ENCODE measurements around the gene IL34. TPM values are rescaled to one million over a fixed set of nuclear protein-coding genes. Genes with fewer than 3 reads are reported as not detected.

IL34 gene
- polyA plus RNA-seq, 1 of the 3 experiments (the other 2 are of a cell fraction): 0.18 TPM

DNA sequence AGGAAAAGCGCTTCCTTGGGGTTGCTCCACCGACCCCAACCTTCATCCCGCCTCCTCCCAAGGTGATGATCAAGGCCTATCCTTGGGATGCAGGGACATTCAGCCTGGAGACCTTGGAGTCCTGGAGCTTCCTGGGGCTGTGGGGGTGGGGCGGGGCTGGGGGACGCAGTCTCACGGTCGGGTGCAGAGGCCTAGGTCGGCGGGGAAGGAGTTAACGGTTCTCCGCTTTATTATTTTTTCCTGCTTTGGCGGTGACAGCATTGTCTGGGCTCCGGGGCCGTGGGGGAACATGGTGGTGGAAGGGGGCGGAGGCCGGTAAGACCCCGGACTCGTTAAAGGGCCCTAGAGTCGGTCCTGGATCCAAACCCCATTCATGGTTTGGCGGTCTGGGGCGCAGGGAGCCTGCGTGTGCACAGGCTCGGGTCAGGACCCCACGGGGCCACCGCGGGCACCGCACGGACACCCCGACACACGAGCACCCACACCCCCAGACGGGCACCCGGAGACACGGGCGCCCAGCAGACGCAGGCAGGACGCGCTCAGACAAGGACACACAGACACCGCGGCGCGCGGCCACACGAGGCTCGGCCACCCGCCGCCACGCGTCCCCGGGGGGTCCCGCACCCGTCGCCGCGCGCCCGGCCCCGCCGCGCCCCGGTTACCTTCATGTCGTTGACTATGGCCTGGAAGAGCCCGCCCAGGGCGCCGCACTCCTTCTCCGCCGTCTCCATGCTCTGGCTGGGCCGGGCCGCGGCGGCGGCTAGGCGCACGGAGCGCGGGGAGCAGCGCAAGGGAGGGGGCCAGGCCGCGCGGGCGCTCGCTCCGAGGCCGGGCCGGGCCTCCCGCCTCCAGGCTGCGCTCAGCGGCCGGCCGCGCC, 38.9 kb downstream of the IL34 start:
- peaks cover 53% of the 10 kb centered on the region for H3K79me2 ChIP-seq (ENCODE audit: insufficient read depth)
- H3F3A ChIP-seq (replicated peaks; ENCODE audit: insufficient read depth): no peaks in the 10 kb centered on the region
- CTCF ChIA-PET: interaction anchor here (1.2 to 14.3 kb wide), 4 partner anchors 9 to 83 kb away, joined by 4 to 181 read pairs (median 4); no protein-coding TSS in a partner anchor
- H3K27me3 ChIP-seq (ENCODE audit: insufficient read depth): no peaks in the 10 kb centered on the region
- H3K4me1 ChIP-seq (ENCODE audit: control insufficient read depth in 1 of 2, insufficient read depth in 2 of 2, low read depth in 1 of 2, low read length in 1 of 2): peaks cover 19 to 81% of the 10 kb centered on the region in 2 experiments
- no peaks in the 10 kb centered on the region for H3K9me2 ChIP-seq
- H3K4me2 ChIP-seq: peak overlapping the region; percentile 84
- H2AFZ ChIP-seq (ENCODE audit: low read depth): no peak overlapping the region
- peak overlapping the region; percentile 76 to 97 for H3K4me3 ChIP-seq (ENCODE audit: low read depth in 2 of 2, low read length in 1 of 2)
- peaks cover 5 to 12% of the 10 kb centered on the region in 2 experiments for H3K36me3 ChIP-seq (replicated peaks in 1 of 2; ENCODE audit: control insufficient read depth in 1 of 2, insufficient read depth in 2 of 2, low read length in 1 of 2)
- no peaks in the 10 kb centered on the region for H3K9me3 ChIP-seq
- POLR2A ChIA-PET: interaction anchor here (0.7 kb wide), 1 partner anchor 27 kb away, joined by 3 read pairs; no protein-coding TSS in a partner anchor
- WGBS (ENCODE audit: low lambda C conversion rate): 10% methylated on average over 12 of the region's 90 CpGs
- peak; percentile 78 for DNase-seq
- no peak for TF ChIP-seq NFIC (IDR thresholded peaks at IDR 0.05; ENCODE audit: borderline replicate concordance)
- no peak for TF ChIP-seq GATA2 (CRISPR knock-in tag; IDR thresholded peaks at IDR 0.05)
- TF ChIP-seq, protein P1, sequence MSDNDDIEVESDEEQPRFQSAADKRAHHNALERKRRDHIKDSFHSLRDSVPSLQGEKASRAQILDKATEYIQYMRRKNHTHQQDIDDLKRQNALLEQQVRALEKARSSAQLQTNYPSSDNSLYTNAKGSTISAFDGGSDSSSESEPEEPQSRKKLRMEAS (IDR thresholded peaks at IDR 0.05; ENCODE audit: low read depth): 0 out of 2 replicates have a peak, but pooled peaks have one; percentile 10
- no peak for TF ChIP-seq FOXJ3 (CRISPR knock-in tag; IDR thresholded peaks at IDR 0.05)
- TF ChIP-seq EZH2phosphoT487 (IDR thresholded peaks at IDR 0.05; ENCODE audit: borderline replicate concordance, low read depth): no peak
- no peak for TF ChIP-seq FOSL2 (IDR thresholded peaks at IDR 0.05; ENCODE audit: borderline replicate concordance, low read depth)
- peak overlapping the region; percentile 49 to 81; a peak in 3 of 4 replicates for H3K27ac ChIP-seq (ENCODE audit: low read depth in 2 of 2, low read length in 1 of 2)
- peaks cover 45% of the 10 kb centered on the region for H4K20me1 ChIP-seq (ENCODE audit: insufficient read depth)
- H3K9ac ChIP-seq: peak overlapping the region; percentile 89

DNA sequence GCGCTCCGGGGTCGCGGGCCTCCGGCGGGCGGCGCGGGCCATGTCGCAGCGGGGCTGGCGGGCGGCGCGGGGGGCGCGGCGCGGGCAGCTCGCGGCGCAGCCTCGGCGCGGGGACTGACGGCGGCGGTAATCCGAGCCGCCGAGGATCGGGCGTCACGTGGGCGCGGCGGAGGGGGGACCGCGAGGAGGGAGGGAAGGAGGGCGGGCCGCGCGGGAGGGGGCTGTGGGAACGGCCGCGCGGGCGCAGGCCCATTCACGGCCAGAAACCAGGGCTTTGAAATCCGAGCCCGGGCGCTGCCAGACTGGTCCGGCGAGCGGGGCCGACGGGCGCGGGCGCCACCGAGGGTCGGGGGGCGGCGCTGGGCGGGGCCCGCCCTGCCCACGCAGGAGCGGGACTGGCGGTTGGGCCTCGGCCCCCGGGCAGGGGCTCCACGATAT, 39.6 kb downstream of the IL34 start, which contains the start of gene MTSS2:
MTSS2 (minus strand) TSS at position 116 of the 438 bp plus-strand sequence. CDS start 262 bp downstream, outside the sequence.
- Histone ChIP-seq H3K4me3 (ENCODE audit: low read depth in 2 of 2, low read length in 1 of 2) (peak within 1 kb of the TSS; percentile 76 to 97), H4K20me1 (ENCODE audit: insufficient read depth) (peaks cover 38% of the 10 kb centered on the region), H3K36me3 (replicated peaks in 1 of 2; ENCODE audit: control insufficient read depth in 1 of 2, insufficient read depth in 2 of 2, low read length in 1 of 2) (peaks cover 5 to 8% of the 10 kb centered on the region in 2 experiments), H3K4me2 (peak within 1 kb of the TSS; percentile 84), H2AFZ (ENCODE audit: low read depth) (no peak within 1 kb of the TSS), H3K9me3 (no peaks in the 10 kb centered on the region), H3K9ac (peak within 1 kb of the TSS; percentile 89), H3K9me2 (no peaks in the 10 kb centered on the region), H3K27ac (ENCODE audit: low read depth in 2 of 2, low read length in 1 of 2) (peak within 1 kb of the TSS; percentile 67 to 81), H3K79me2 (ENCODE audit: insufficient read depth) (peaks cover 46% of the 10 kb centered on the region), H3K27me3 (ENCODE audit: insufficient read depth) (no peaks in the 10 kb centered on the region), H3K4me1 (ENCODE audit: control insufficient read depth in 1 of 2, insufficient read depth in 2 of 2, low read depth in 1 of 2, low read length in 1 of 2) (peaks cover 24 to 88% of the 10 kb centered on the region in 2 experiments), H3F3A (replicated peaks; ENCODE audit: insufficient read depth) (no peaks in the 10 kb centered on the region)
- DNase-seq: peak; percentile 97
- WGBS (ENCODE audit: low lambda C conversion rate): 0% methylated on average over 11 of the region's 72 CpGs
- CTCF ChIA-PET: interaction anchor here (1.2 to 14.3 kb wide), 6 partner anchors 9 to 84 kb away, joined by 4 to 181 read pairs (median 18); no protein-coding TSS in a partner anchor
- POLR2A ChIA-PET: no interaction called here
- peak; percentile 54 for TF ChIP-seq NRF1 (IDR thresholded peaks at IDR 0.05; ENCODE audit: low read depth, low read length)
- TF ChIP-seq TAF1 (IDR thresholded peaks at IDR 0.05; ENCODE audit: borderline replicate concordance, low read depth, low read length): peak; percentile 15; the same call in 1 of the 2 replicates
- no peak for TF ChIP-seq FOSL2 (IDR thresholded peaks at IDR 0.05; ENCODE audit: borderline replicate concordance, low read depth)
- TF ChIP-seq GABPA (IDR thresholded peaks at IDR 0.05; ENCODE audit: low read depth): no peak
- TF ChIP-seq FOXM1 (IDR thresholded peaks at IDR 0.05; ENCODE audit: low read depth): no peak
- TF ChIP-seq, protein P2, sequence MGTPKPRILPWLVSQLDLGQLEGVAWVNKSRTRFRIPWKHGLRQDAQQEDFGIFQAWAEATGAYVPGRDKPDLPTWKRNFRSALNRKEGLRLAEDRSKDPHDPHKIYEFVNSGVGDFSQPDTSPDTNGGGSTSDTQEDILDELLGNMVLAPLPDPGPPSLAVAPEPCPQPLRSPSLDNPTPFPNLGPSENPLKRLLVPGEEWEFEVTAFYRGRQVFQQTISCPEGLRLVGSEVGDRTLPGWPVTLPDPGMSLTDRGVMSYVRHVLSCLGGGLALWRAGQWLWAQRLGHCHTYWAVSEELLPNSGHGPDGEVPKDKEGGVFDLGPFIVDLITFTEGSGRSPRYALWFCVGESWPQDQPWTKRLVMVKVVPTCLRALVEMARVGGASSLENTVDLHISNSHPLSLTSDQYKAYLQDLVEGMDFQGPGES (IDR thresholded peaks at IDR 0.05; ENCODE audit: low read depth, low read length): no peak
- TF ChIP-seq, protein P3, sequence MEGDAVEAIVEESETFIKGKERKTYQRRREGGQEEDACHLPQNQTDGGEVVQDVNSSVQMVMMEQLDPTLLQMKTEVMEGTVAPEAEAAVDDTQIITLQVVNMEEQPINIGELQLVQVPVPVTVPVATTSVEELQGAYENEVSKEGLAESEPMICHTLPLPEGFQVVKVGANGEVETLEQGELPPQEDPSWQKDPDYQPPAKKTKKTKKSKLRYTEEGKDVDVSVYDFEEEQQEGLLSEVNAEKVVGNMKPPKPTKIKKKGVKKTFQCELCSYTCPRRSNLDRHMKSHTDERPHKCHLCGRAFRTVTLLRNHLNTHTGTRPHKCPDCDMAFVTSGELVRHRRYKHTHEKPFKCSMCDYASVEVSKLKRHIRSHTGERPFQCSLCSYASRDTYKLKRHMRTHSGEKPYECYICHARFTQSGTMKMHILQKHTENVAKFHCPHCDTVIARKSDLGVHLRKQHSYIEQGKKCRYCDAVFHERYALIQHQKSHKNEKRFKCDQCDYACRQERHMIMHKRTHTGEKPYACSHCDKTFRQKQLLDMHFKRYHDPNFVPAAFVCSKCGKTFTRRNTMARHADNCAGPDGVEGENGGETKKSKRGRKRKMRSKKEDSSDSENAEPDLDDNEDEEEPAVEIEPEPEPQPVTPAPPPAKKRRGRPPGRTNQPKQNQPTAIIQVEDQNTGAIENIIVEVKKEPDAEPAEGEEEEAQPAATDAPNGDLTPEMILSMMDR (IDR thresholded peaks at IDR 0.05): no peak
- TF ChIP-seq FOXJ3 (CRISPR knock-in tag; IDR thresholded peaks at IDR 0.05): no peak
- peak in 1 of 2 experiments; percentile 49; a peak in 1 of 4 replicates for TF ChIP-seq EP300 (IDR thresholded peaks at IDR 0.05; ENCODE audit: borderline replicate concordance in 1 of 2, low read depth in 1 of 2, low read length in 1 of 2)
- TF ChIP-seq, protein P4, sequence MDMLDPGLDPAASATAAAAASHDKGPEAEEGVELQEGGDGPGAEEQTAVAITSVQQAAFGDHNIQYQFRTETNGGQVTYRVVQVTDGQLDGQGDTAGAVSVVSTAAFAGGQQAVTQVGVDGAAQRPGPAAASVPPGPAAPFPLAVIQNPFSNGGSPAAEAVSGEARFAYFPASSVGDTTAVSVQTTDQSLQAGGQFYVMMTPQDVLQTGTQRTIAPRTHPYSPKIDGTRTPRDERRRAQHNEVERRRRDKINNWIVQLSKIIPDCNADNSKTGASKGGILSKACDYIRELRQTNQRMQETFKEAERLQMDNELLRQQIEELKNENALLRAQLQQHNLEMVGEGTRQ (IDR thresholded peaks at IDR 0.05; ENCODE audit: borderline replicate concordance, low read depth, low read length): peak; percentile 61
- TF ChIP-seq, protein P5, sequence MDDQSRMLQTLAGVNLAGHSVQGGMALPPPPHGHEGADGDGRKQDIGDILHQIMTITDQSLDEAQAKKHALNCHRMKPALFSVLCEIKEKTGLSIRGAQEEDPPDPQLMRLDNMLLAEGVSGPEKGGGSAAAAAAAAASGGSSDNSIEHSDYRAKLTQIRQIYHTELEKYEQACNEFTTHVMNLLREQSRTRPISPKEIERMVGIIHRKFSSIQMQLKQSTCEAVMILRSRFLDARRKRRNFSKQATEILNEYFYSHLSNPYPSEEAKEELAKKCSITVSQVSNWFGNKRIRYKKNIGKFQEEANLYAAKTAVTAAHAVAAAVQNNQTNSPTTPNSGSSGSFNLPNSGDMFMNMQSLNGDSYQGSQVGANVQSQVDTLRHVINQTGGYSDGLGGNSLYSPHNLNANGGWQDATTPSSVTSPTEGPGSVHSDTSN (IDR thresholded peaks at IDR 0.05): peak; percentile 17; the same call in 1 of the 2 replicates
- TF ChIP-seq, protein P6, sequence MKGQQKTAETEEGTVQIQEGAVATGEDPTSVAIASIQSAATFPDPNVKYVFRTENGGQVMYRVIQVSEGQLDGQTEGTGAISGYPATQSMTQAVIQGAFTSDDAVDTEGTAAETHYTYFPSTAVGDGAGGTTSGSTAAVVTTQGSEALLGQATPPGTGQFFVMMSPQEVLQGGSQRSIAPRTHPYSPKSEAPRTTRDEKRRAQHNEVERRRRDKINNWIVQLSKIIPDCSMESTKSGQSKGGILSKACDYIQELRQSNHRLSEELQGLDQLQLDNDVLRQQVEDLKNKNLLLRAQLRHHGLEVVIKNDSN (IDR thresholded peaks at IDR 0.05; ENCODE audit: borderline replicate concordance, low read depth): peak; percentile 93

All from SK-N-SH (cell line).